AG08395 (cell line): Measurements from ENCODE around the gene DDIAS.

Experiments
- DNase-seq: peaks from one replicate; pipeline ENCODE4 v3.0.0; 2012; ENCODE audit warnings: mixed read lengths, low spot score

The DDIAS gene

GRCh38 chr11:82972103-82972502 is 70.6 kb downstream of the DDIAS start:
- DNase-seq: no peak

- DNase-seq: no peak
Observed at GRCh38 chr11:82974135-82974534, 72.6 kb downstream of the DDIAS start.

- DNase-seq: no peak
Observed at GRCh38 chr11:82974851-82975250, 73.3 kb downstream of the DDIAS start.

- no peak for DNase-seq
Observed at GRCh38 chr11:82975882-82976281, 74.3 kb downstream of the DDIAS start.

GRCh38 chr11:82976786-82977185 is 75.2 kb downstream of the DDIAS start:
- no peak for DNase-seq

- peak; percentile 65 for DNase-seq
Observed at GRCh38 chr11:82978422-82979099, 77.0 kb downstream of the DDIAS start.

- DNase-seq: no peak
Observed at GRCh38 chr11:82979824-82980223, 78.3 kb downstream of the DDIAS start.

GRCh38 chr11:82980292-82980691 is 78.8 kb downstream of the DDIAS start:
- peak; percentile 77 for DNase-seq

- DNase-seq: no peak
Observed at GRCh38 chr11:82980947-82981346, 79.4 kb downstream of the DDIAS start.

- no peak for DNase-seq
Observed at GRCh38 chr11:82981852-82982251, 80.3 kb downstream of the DDIAS start.
